ENCODE measurements around the gene UBE2H.

The UBE2H gene

GRCh38 chr7:129952653-129953560 is at the start of gene UBE2H (continued):
- TF ChIP-seq ZFHX2 (tag by site-specific recombination; conservative IDR thresholded peaks at IDR 0.05) (peak; percentile 69), ZFP69B (tag by site-specific recombination; IDR thresholded peaks at IDR 0.05) (peak; percentile 64), ZNF48 (tag by site-specific recombination; IDR thresholded peaks at IDR 0.05) (no peak), ZNF639 (tag by site-specific recombination; IDR thresholded peaks at IDR 0.05) (peak; percentile 69), ZNF202 (tag by site-specific recombination; IDR thresholded peaks at IDR 0.05; ENCODE audit: borderline replicate concordance) (no peak), ZNF501 (tag by site-specific recombination; IDR thresholded peaks at IDR 0.05) (peak; percentile 46), ATF2 (tag by site-specific recombination; IDR thresholded peaks at IDR 0.05; ENCODE audit: low read depth) (peak; percentile 100), OVOL3 (tag by site-specific recombination; IDR thresholded peaks at IDR 0.05) (no peak), ZNF311 (tag by site-specific recombination; IDR thresholded peaks at IDR 0.05; ENCODE audit: borderline replicate concordance) (no peak), ZNF610 (tag by site-specific recombination; IDR thresholded peaks at IDR 0.05; ENCODE audit: borderline replicate concordance) (peak; percentile 35; the same call in 1 of the 2 replicates), ZNF132 (tag by site-specific recombination; IDR thresholded peaks at IDR 0.05; ENCODE audit: borderline replicate concordance) (no peak), ZEB2 (tag by site-specific recombination; IDR thresholded peaks at IDR 0.05) (peak; percentile 65), ZNF211 (tag by site-specific recombination; IDR thresholded peaks at IDR 0.05; ENCODE audit: low read depth) (no peak), ZNF777 (tag by site-specific recombination; IDR thresholded peaks at IDR 0.05; ENCODE audit: borderline replicate concordance) (no peak), ZNF571 (tag by site-specific recombination; IDR thresholded peaks at IDR 0.05) (no peak), ZSCAN4 (tag by site-specific recombination; IDR thresholded peaks at IDR 0.05) (no peak), HIC1 (tag by site-specific recombination; IDR thresholded peaks at IDR 0.05) (no peak), ZNF791 (tag by site-specific recombination; IDR thresholded peaks at IDR 0.05) (no peak), ZNF514 (tag by site-specific recombination; IDR thresholded peaks at IDR 0.05) (no peak), ZBTB17 (tag by site-specific recombination; IDR thresholded peaks at IDR 0.05) (peak; percentile 96), ZBTB20 (tag by site-specific recombination; IDR thresholded peaks at IDR 0.05) (no peak)
- TF ChIP-seq, protein P1, sequence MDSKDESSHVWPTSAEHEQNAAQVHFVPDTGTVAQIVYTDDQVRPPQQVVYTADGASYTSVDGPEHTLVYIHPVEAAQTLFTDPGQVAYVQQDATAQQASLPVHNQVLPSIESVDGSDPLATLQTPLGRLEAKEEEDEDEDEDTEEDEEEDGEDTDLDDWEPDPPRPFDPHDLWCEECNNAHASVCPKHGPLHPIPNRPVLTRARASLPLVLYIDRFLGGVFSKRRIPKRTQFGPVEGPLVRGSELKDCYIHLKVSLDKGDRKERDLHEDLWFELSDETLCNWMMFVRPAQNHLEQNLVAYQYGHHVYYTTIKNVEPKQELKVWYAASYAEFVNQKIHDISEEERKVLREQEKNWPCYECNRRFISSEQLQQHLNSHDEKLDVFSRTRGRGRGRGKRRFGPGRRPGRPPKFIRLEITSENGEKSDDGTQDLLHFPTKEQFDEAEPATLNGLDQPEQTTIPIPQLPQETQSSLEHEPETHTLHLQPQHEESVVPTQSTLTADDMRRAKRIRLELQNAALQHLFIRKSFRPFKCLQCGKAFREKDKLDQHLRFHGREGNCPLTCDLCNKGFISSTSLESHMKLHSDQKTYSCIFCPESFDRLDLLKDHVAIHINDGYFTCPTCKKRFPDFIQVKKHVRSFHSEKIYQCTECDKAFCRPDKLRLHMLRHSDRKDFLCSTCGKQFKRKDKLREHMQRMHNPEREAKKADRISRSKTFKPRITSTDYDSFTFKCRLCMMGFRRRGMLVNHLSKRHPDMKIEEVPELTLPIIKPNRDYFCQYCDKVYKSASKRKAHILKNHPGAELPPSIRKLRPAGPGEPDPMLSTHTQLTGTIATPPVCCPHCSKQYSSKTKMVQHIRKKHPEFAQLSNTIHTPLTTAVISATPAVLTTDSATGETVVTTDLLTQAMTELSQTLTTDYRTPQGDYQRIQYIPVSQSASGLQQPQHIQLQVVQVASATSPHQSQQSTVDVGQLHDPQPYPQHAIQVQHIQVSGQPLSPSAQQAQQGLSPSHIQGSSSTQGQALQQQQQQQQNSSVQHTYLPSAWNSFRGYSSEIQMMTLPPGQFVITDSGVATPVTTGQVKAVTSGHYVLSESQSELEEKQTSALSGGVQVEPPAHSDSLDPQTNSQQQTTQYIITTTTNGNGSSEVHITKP (tag by site-specific recombination; IDR thresholded peaks at IDR 0.05) = peak; percentile 78
- TF ChIP-seq, protein P2, sequence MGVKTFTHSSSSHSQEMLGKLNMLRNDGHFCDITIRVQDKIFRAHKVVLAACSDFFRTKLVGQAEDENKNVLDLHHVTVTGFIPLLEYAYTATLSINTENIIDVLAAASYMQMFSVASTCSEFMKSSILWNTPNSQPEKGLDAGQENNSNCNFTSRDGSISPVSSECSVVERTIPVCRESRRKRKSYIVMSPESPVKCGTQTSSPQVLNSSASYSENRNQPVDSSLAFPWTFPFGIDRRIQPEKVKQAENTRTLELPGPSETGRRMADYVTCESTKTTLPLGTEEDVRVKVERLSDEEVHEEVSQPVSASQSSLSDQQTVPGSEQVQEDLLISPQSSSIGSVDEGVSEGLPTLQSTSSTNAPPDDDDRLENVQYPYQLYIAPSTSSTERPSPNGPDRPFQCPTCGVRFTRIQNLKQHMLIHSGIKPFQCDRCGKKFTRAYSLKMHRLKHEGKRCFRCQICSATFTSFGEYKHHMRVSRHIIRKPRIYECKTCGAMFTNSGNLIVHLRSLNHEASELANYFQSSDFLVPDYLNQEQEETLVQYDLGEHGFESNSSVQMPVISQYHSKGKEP (tag by site-specific recombination; IDR thresholded peaks at IDR 0.05) = peak; percentile 23; the same call in 1 of the 2 replicates
- TF ChIP-seq, protein P3, sequence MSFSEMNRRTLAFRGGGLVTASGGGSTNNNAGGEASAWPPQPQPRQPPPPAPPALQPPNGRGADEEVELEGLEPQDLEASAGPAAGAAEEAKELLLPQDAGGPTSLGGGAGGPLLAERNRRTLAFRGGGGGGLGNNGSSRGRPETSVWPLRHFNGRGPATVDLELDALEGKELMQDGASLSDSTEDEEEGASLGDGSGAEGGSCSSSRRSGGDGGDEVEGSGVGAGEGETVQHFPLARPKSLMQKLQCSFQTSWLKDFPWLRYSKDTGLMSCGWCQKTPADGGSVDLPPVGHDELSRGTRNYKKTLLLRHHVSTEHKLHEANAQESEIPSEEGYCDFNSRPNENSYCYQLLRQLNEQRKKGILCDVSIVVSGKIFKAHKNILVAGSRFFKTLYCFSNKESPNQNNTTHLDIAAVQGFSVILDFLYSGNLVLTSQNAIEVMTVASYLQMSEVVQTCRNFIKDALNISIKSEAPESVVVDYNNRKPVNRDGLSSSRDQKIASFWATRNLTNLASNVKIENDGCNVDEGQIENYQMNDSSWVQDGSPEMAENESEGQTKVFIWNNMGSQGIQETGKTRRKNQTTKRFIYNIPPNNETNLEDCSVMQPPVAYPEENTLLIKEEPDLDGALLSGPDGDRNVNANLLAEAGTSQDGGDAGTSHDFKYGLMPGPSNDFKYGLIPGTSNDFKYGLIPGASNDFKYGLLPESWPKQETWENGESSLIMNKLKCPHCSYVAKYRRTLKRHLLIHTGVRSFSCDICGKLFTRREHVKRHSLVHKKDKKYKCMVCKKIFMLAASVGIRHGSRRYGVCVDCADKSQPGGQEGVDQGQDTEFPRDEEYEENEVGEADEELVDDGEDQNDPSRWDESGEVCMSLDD (tag by site-specific recombination; IDR thresholded peaks at IDR 0.05) = peak; percentile 13; the same call in 1 of the 2 replicates

All from HEK293 (cell line).